Measurements from ENCODE around the gene GTF3C5. TPM values are rescaled to one million over a fixed set of nuclear protein-coding genes. Genes with fewer than 3 reads are reported as not detected.

GTF3C5 gene
- total and polyA plus RNA-seq, 9 of the 15 experiments (the other 6 are each of a cell fraction or from before 2014, with no cell fraction given), result 3.8 to 118 (median 83.7) TPM

- TF ChIP-seq FOXP4 (CRISPR knock-in tag; IDR thresholded peaks at IDR 0.05; ENCODE audit: borderline replicate concordance), result peak; percentile 62; the same call in 1 of the 2 replicates
- peak; percentile 75 for TF ChIP-seq SP2 (IDR thresholded peaks at IDR 0.05; ENCODE audit: extremely low read depth, low read depth, low read length, poor library complexity, severe bottlenecking)
- TF ChIP-seq AFF4 (CRISPR knock-in tag; IDR thresholded peaks at IDR 0.05), result 0 out of 2 replicates have a peak, but pooled peaks have one; percentile 62
- TF ChIP-seq SIN3A (IDR thresholded peaks at IDR 0.05; ENCODE audit: borderline replicate concordance in 2 of 2, control insufficient read depth in 1 of 2, low read depth in 2 of 2, low read length in 2 of 2), result peak; percentile 12 to 87; a peak in 2 of 4 replicates
- TF ChIP-seq E2F6 (IDR thresholded peaks at IDR 0.05; ENCODE audit: borderline replicate concordance in 1 of 2, extremely low read depth in 1 of 2, insufficient read depth in 1 of 2, insufficient read length in 1 of 2, low read depth in 1 of 2, low read length in 1 of 2, poor library complexity in 1 of 2, severe bottlenecking in 1 of 2), result peak; percentile 14 to 71
- no peak for TF ChIP-seq ZNF592 (IDR thresholded peaks at IDR 0.05)
- peak; percentile 72 to 93 (median 88) for TF ChIP-seq YY1 (IDR thresholded peaks at IDR 0.05; ENCODE audit: borderline replicate concordance in 1 of 3, control insufficient read depth in 1 of 3, extremely low read depth in 1 of 3, insufficient read depth in 3 of 3, insufficient read length in 1 of 3, insufficient replicate concordance in 2 of 3, low read depth in 1 of 3, low read length in 2 of 3)
- no peak for TF ChIP-seq ZC3H8 (IDR thresholded peaks at IDR 0.05)
Observed at GRCh38 chr9:133030317-133031129, at the start of gene GTF3C5 (continued).
